Common myeloid progenitor, CD34-positive (primary cell): Measurements from ENCODE around the gene SPPL2C.

ENCODE experiments used
- CTCF ChIA-PET: fragments of 350-600 bp; sonication (Branson Sonifier 250); formaldehyde crosslinking; loops from one replicate; lab custom pipeline; 2021; ENCODE audit warnings: antibody characterized with exemption; lab: Charles Lee
- POLR2A ChIA-PET: fragments of 350-600 bp; sonication (Branson Sonifier 250); formaldehyde crosslinking; loops from one replicate; lab custom pipeline; 2021; ENCODE audit warnings: antibody characterized with exemption; lab: Charles Lee
- DNase-seq, 3 donors: peaks; one replicate each; pipeline versions ENCODE4 v3.0.0 to v3.0.0-alpha.2; 2013
- H3K27ac ChIP-seq, 2 experiments: 1 replicate in 1 of 2; 2 replicates in 1 of 2; pipeline ENCODE4 v1.7.0; 2013; ENCODE audit warnings: inconsistent platforms in 2 of 2, low read length in 2 of 2, mild to moderate bottlenecking in 2 of 2, low read depth in 1 of 2, moderate library complexity in 1 of 2; ENCODE audit not compliant: severe bottlenecking in 2 of 2, insufficient read depth in 1 of 2, poor library complexity in 1 of 2
- H3K27me3 ChIP-seq, 5 experiments: replicated peaks in 2 of 5; 1 replicate in 3 of 5; 2 replicates in 2 of 5; pipeline versions ENCODE4 v1.6.1 to v1.7.0; 2013; ENCODE audit warnings: low read length in 4 of 5, mild to moderate bottlenecking in 2 of 5, moderate library complexity in 2 of 5, inconsistent platforms in 1 of 5; ENCODE audit not compliant: insufficient read depth in 5 of 5, control insufficient read depth in 4 of 5
- H3K36me3 ChIP-seq, 4 experiments: 1 replicate in 2 of 4; 2 replicates in 2 of 4; pipeline versions ENCODE4 v1.6.1 to v1.7.0; 2013; ENCODE audit warnings: low read length in 3 of 4, control low read depth in 1 of 4, mild to moderate bottlenecking in 1 of 4; ENCODE audit not compliant: control insufficient read depth in 4 of 4, insufficient read depth in 4 of 4
- H3K4me1 ChIP-seq, 4 experiments: 1 replicate in 3 of 4; 2 replicates in 1 of 4; pipeline versions ENCODE4 v1.6.1 to v1.7.1; 2013; ENCODE audit warnings: low read length in 3 of 4, mild to moderate bottlenecking in 3 of 4, control low read depth in 1 of 4, inconsistent platforms in 1 of 4, moderate library complexity in 1 of 4; ENCODE audit not compliant: control insufficient read depth in 4 of 4, insufficient read depth in 4 of 4; ENCODE audit errors: control extremely low read depth in 1 of 4
- H3K4me3 ChIP-seq, 7 experiments: 1 replicate in 4 of 7; 2 replicates in 3 of 7; pipeline versions ENCODE4 v1.5.1 to v1.7.0; 2013; ENCODE audit warnings: mild to moderate bottlenecking in 7 of 7, low read length in 6 of 7, moderate library complexity in 6 of 7, inconsistent platforms in 2 of 7, low read depth in 2 of 7, control low read depth in 1 of 7; ENCODE audit not compliant: insufficient read depth in 4 of 7, control insufficient read depth in 1 of 7; ENCODE audit errors: extremely low read depth in 1 of 7
- H3K9me3 ChIP-seq, 5 experiments: 1 replicate in 4 of 5; 2 replicates in 1 of 5; pipeline versions ENCODE4 v1.6.1 to v1.7.1; 2013; ENCODE audit warnings: low read length in 4 of 5, mild to moderate bottlenecking in 2 of 5, inconsistent platforms in 1 of 5, low read depth in 1 of 5, moderate library complexity in 1 of 5; ENCODE audit not compliant: control insufficient read depth in 4 of 5, insufficient read depth in 2 of 5; ENCODE audit errors: control extremely low read depth in 1 of 5
- WGBS: methylation state at CpG from one replicate; pipeline ENCODE4 v1.1.5; 2013; ENCODE audit not compliant: insufficient coverage; 5-methylcytosine and 5-hydroxymethylcytosine counted together

Gene SPPL2C

DNA sequence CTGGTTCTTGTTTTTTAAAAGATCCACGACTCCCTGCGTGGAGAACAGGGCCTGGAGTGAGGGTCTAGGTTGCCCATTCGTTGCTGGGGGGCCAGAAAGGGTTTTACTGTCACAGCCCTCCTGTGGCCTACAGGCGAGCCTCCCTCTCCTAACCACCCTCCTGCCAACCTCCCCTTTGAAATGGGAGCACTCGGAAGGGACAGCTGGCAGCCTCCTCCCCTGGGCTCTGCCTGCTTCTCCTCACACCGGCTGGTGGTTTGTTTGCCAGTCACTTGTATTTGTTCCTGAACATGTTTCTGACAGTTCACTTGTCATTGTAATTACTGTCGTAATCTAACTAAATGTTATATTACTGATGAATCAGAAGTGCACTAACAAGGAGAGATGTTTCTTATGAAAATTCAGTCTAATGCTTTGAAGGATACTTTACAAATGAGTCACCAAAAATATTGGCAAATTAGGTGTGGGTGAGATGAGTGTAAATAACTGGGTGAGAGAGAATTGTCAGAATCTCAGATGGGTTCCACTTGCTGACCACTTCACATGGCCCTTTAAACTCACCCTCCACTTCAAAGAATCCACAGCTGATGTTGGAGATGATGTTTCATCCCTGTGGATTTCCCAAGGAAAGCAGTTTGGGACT is 2.7 kb upstream of the SPPL2C start:
- Histone ChIP-seq H3K4me3 (no peak overlapping the region), H3K4me1 (peaks cover 0 to 3% (median 0%) of the 10 kb centered on the region in 4 experiments), H3K36me3 (no peaks in the 10 kb centered on the region), H3K27ac (no peak overlapping the region), H3K9me3 (no peaks in the 10 kb centered on the region), H3K27me3 (no peaks in the 10 kb centered on the region)
- CTCF ChIA-PET: interaction anchor here (1.1 kb wide), 1 partner anchor 10 kb away, joined by 3 read pairs; no protein-coding TSS in a partner anchor
- POLR2A ChIA-PET: no interaction called here
- WGBS: 75% methylated on average over 5 of the region's 7 CpGs
- DNase-seq: no peak

DNA sequence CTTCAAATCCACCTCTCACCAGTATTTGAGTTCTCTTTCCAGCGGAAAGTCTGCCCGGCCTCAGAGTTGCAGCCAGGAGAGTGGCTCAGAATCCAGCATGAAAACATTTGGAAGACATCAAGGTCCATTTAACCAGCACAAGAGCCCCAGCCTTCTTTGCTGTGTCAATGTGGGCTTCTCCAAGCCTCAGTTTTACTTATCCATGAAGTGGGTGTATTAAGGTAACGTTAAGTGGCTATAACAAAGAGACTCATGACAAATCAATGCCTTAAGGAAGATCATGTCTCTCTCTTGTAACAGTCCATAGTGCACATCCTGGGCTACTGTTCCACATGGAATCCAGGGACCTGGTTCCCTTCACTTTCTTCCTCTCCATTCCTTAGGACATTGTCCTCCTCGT is 959 bp upstream of the SPPL2C start:
- no peak for DNase-seq
- Histone ChIP-seq H3K4me3 (no peak overlapping the region), H3K4me1 (peaks cover 0 to 3% (median 0%) of the 10 kb centered on the region in 4 experiments), H3K27me3 (no peaks in the 10 kb centered on the region), H3K36me3 (no peaks in the 10 kb centered on the region), H3K9me3 (no peaks in the 10 kb centered on the region), H3K27ac (no peak overlapping the region)
- WGBS: 100% methylated on average over 2 of the region's 4 CpGs
- CTCF ChIA-PET: no interaction called here
- POLR2A ChIA-PET: no interaction called here

DNA sequence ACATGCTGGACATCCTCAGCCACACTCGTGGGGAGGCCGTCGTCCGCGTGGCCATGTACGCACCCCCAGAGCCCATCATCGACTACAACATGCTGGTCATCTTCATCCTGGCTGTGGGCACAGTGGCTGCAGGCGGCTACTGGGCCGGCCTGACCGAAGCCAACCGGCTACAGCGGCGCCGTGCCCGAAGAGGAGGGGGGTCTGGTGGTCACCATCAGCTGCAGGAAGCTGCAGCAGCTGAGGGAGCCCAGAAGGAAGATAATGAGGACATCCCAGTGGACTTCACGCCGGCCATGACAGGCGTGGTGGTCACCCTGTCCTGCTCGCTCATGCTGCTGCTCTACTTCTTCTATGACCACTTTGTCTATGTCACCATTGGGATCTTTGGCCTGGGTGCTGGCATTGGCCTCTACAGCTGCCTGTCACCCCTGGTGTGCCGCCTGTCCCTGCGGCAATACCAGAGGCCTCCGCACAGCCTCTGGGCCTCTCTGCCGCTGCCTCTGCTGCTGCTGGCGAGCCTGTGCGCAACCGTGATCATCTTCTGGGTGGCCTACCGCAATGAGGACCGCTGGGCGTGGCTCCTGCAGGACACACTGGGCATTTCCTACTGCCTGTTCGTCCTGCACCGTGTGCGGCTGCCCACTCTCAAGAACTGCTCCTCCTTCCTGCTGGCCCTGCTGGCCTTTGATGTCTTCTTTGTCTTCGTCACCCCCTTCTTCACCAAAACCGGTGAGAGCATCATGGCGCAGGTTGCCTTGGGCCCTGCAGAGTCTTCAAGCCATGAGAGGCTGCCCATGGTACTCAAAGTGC is 900 bp downstream of the SPPL2C start:
- CTCF ChIA-PET: interaction anchor here (1.8 kb wide), 1 partner anchor 14 kb away, joined by 5 read pairs; no protein-coding TSS in a partner anchor
- Histone ChIP-seq H3K36me3 (no peaks in the 10 kb centered on the region), H3K27ac (no peak overlapping the region), H3K27me3 (peaks cover 0 to 3% (median 0%) of the 10 kb centered on the region in 5 experiments), H3K4me3 (no peak overlapping the region), H3K9me3 (no peaks in the 10 kb centered on the region), H3K4me1 (peaks cover 0 to 3% (median 0%) of the 10 kb centered on the region in 4 experiments)
- POLR2A ChIA-PET: no interaction called here
- WGBS: 95% methylated on average over 33 of the region's 35 CpGs
- no peak for DNase-seq

DNA sequence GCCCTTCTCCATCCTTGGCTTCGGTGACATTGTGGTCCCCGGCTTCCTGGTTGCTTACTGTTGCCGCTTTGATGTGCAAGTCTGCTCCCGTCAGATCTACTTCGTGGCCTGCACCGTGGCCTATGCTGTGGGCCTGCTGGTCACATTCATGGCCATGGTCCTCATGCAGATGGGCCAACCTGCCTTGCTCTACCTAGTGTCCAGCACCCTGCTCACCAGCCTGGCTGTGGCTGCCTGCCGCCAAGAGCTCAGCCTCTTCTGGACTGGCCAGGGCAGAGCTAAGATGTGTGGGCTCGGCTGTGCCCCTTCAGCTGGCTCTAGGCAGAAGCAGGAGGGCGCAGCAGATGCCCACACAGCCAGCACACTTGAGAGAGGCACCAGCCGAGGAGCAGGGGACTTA is 1.5 kb downstream of the SPPL2C start:
- Histone ChIP-seq H3K4me3 (no peak overlapping the region), H3K9me3 (no peaks in the 10 kb centered on the region), H3K27me3 (peaks cover 0 to 7% (median 3%) of the 10 kb centered on the region in 5 experiments), H3K27ac (no peak overlapping the region), H3K36me3 (no peaks in the 10 kb centered on the region), H3K4me1 (peaks cover 0 to 3% (median 0%) of the 10 kb centered on the region in 4 experiments)
- 85% methylated on average over 10 of the region's 10 CpGs for WGBS
- DNase-seq: no peak
- ChIA-PET CTCF (interaction anchor here (1.0 to 1.6 kb wide), 3 partner anchors 11 to 204 kb away, joined by 3 to 5 read pairs (median 3); no protein-coding TSS in a partner anchor), POLR2A (no interaction called here)

DNA sequence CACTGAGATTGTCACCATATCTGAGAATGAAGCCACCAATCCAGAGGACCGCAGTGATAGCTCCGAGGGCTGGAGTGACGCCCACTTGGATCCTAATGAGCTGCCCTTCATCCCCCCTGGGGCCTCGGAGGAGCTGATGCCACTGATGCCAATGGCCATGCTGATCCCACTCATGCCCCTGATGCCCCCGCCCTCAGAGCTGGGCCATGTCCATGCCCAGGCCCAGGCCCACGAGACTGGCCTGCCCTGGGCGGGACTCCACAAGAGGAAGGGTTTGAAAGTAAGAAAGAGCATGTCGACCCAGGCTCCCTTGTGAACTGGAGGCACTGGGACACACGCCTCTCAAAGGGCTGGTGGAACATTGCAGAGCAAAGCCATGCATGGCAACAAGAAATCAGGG is 2.0 kb downstream of the SPPL2C start:
- POLR2A ChIA-PET: no interaction called here
- CTCF ChIA-PET: interaction anchor here (1.0 to 1.6 kb wide), 3 partner anchors 11 to 204 kb away, joined by 3 to 5 read pairs (median 3); no protein-coding TSS in a partner anchor
- Histone ChIP-seq H3K4me3 (no peak overlapping the region), H3K36me3 (no peaks in the 10 kb centered on the region), H3K27ac (no peak overlapping the region), H3K9me3 (no peaks in the 10 kb centered on the region), H3K27me3 (peaks cover 0 to 11% (median 5%) of the 10 kb centered on the region in 5 experiments), H3K4me1 (peaks cover 0 to 3% (median under 1%) of the 10 kb centered on the region in 4 experiments)
- DNase-seq: no peak
- WGBS: 89% methylated on average over 5 of the region's 9 CpGs

DNA sequence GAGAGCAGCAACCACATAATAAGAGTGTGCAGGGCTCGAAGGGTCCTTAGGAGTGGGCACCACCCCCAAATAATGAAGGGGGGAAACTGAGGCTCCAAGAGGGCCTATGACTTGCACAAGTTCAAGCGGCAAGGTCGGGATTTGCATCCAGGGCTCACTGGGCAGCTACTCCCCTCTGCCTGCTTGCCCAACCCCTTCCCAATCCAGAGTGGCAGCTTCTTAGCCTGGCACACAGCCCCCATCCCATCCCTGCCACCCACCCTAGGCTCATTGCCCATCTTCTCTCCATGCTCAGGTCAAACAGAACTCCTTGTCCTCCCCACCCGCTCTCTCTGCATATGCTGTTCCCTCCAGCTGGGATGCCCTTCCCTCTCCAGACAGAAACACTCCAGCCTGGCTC is 2.4 kb downstream of the SPPL2C start:
- H3K27ac ChIP-seq: no peak overlapping the region
- no peaks in the 10 kb centered on the region for H3K36me3 ChIP-seq
- no peak for DNase-seq
- H3K9me3 ChIP-seq: no peaks in the 10 kb centered on the region
- WGBS: 100% methylated on average over 4 of the region's 4 CpGs
- no peak overlapping the region for H3K4me3 ChIP-seq
- peaks cover 0 to 16% (median 7%) of the 10 kb centered on the region in 5 experiments for H3K27me3 ChIP-seq
- ChIA-PET CTCF (interaction anchor here (1.0 to 1.6 kb wide), 4 partner anchors 10 to 205 kb away, joined by 3 to 5 read pairs (median 3); no protein-coding TSS in a partner anchor), POLR2A (no interaction called here)
- H3K4me1 ChIP-seq: peaks cover 0 to 3% (median 0%) of the 10 kb centered on the region in 4 experiments
